Fibroblast of lung (primary cell): Measurements from ENCODE around the gene SSX7. TPM values are rescaled to one million over a fixed set of nuclear protein-coding genes. Genes with fewer than 3 reads are reported as not detected.
"Not testable (repeated sequence)": the region's sequence is repeated elsewhere in the genome, so short reads cannot be mapped to it uniquely, and the experiment has no call there.

Experiments used
- DNase-seq, 2 donors: peaks; one replicate each; pipeline versions ENCODE4 v3.0.0 to v3.0.0-alpha.2; 2010; ENCODE audit warnings: low read depth in 2 of 2
- H2AFZ ChIP-seq: 2 replicates; pipeline ENCODE4 v1.5.1; 2012; ENCODE audit warnings: low read length, control low read depth, inconsistent platforms
- H3K27ac ChIP-seq: 2 replicates; pipeline ENCODE4 v1.5.1; 2011; ENCODE audit warnings: low read length, control low read depth; ENCODE audit not compliant: insufficient read depth
- H3K27me3 ChIP-seq: 2 replicates; pipeline ENCODE4 v1.5.1; 2011; ENCODE audit warnings: mild to moderate bottlenecking, low read length; ENCODE audit not compliant: control insufficient read depth, insufficient read depth
- H3K36me3 ChIP-seq: 2 replicates; pipeline ENCODE4 v1.5.1; 2011; ENCODE audit warnings: low read length; ENCODE audit not compliant: control insufficient read depth, insufficient read depth
- H3K4me1 ChIP-seq: 2 replicates; pipeline ENCODE4 v1.5.1; 2011; ENCODE audit warnings: low read length; ENCODE audit not compliant: control insufficient read depth, insufficient read depth; ENCODE audit errors: extremely low read depth
- H3K4me2 ChIP-seq: 2 replicates; pipeline ENCODE4 v1.5.1; 2011; ENCODE audit warnings: low read length, control low read depth; ENCODE audit not compliant: insufficient read depth; ENCODE audit errors: extremely low read depth
- H3K4me3 ChIP-seq, 4 experiments: fragments of 200-600 bp in 1 of 4; sonication (generic) in 1 of 4; replicated peaks in 1 of 4; 2 replicates each; pipeline ENCODE4 v1.5.1; 2011 to 2016; ENCODE audit warnings: low read length in 4 of 4, low read depth in 3 of 4, mild to moderate bottlenecking in 3 of 4, control low read depth in 2 of 4, inconsistent platforms in 1 of 4, mixed read lengths in 1 of 4; ENCODE audit not compliant: insufficient read depth in 1 of 4; ENCODE audit errors: control extremely low read depth in 1 of 4
- H3K79me2 ChIP-seq: 2 replicates; pipeline ENCODE4 v1.5.1; 2012; ENCODE audit warnings: mild to moderate bottlenecking, low read length, inconsistent platforms; ENCODE audit not compliant: control insufficient read depth, insufficient read depth
- H3K9ac ChIP-seq: 2 replicates; pipeline ENCODE4 v1.5.1; 2011; ENCODE audit warnings: mild to moderate bottlenecking, low read length, control low read depth; ENCODE audit not compliant: insufficient read depth
- H3K9me3 ChIP-seq: 2 replicates; pipeline ENCODE4 v1.5.1; 2012; ENCODE audit warnings: low read depth, low read length; ENCODE audit not compliant: control insufficient read depth, insufficient read depth
- H4K20me1 ChIP-seq: 2 replicates; pipeline ENCODE4 v1.5.1; 2011; ENCODE audit warnings: low read length; ENCODE audit not compliant: control insufficient read depth, insufficient read depth; ENCODE audit errors: extremely low read depth
- CTCF ChIP-seq, 2 donors: IDR thresholded peaks in 1 of 2; conservative IDR thresholded peaks in 1 of 2; 1 replicate in 1 of 2; 2 replicates in 1 of 2; pipeline ENCODE4 v1.5.1; 2011 to 2012; ENCODE audit warnings: low read length in 2 of 2, control low read depth in 1 of 2, inconsistent platforms in 1 of 2, low read depth in 1 of 2, mild to moderate bottlenecking in 1 of 2
- EZH2 ChIP-seq: IDR thresholded peaks from 2 replicates; pipeline ENCODE4 v1.5.1; 2012; ENCODE audit warnings: low read length, control low read depth, mild to moderate bottlenecking; ENCODE audit errors: missing control alignments
- polyA plus RNA-seq, 2 donors: library from polyadenylated mRNA; depleted of rRNA in 1 of 2; stranded (reverse) in 1 of 2; unstranded in 1 of 2; fragments of >200 nt; gene quantifications; 2 replicates each; pipeline ENCODE4 v1.2.1, GENCODE V29; 2011 to 2012; ENCODE audit warnings: missing spikeins in 1 of 2
- total RNA-seq: library from RNA; depleted of rRNA; stranded (reverse); fragments of >200 nt; gene quantifications from 2 replicates; pipeline ENCODE4 v1.2.1, GENCODE V29; 2014

The SSX7 gene
- total and polyA plus RNA-seq, 2 donors (not counting 1 experiment from before 2014, with no cell fraction given): not detected

GRCh38 chrX:52620661-52621060 lies 34.0 kb downstream of the SSX7 start:
- DNase-seq, H3K4me3 ChIP-seq, H2AFZ ChIP-seq, H3K79me2 ChIP-seq, H3K4me1 ChIP-seq, H3K27me3 ChIP-seq, H3K4me2 ChIP-seq, H4K20me1 ChIP-seq, H3K9ac ChIP-seq, H3K27ac ChIP-seq, H3K9me3 ChIP-seq, H3K36me3 ChIP-seq: not testable (repeated sequence)

- no peaks in the 10 kb centered on the region for H3K9me3 ChIP-seq
- no peak overlapping the region for H3K9ac ChIP-seq
- H3K4me1 ChIP-seq: no peaks in the 10 kb centered on the region
- H4K20me1 ChIP-seq: no peaks in the 10 kb centered on the region
- no peak overlapping the region for H3K4me2 ChIP-seq
- no peaks in the 10 kb centered on the region for H3K27me3 ChIP-seq
- no peaks in the 10 kb centered on the region for H3K79me2 ChIP-seq
- no peak for DNase-seq
- H3K4me3 ChIP-seq: no peak overlapping the region
- H2AFZ ChIP-seq: no peak overlapping the region
- H3K27ac ChIP-seq: no peak overlapping the region
- no peaks in the 10 kb centered on the region for H3K36me3 ChIP-seq
- TF ChIP-seq CTCF (conservative IDR thresholded peaks at IDR 0.05 in 1 of 2, IDR thresholded peaks at IDR 0.05 in 1 of 2; ENCODE audit: low read depth in 1 of 2, low read length in 2 of 2) (no peak), EZH2 (no peak)
These were observed 45.7 kb downstream of the SSX7 start for GRCh38 chrX:52608961-52609360.

- not testable (repeated sequence) for H3K79me2 ChIP-seq, H3K9me3 ChIP-seq, H3K36me3 ChIP-seq, H4K20me1 ChIP-seq, DNase-seq, H3K27ac ChIP-seq, H3K4me1 ChIP-seq, H3K27me3 ChIP-seq, H3K9ac ChIP-seq, H3K4me3 ChIP-seq, H2AFZ ChIP-seq, H3K4me2 ChIP-seq
These were observed 51.5 kb downstream of the SSX7 start for GRCh38 chrX:52603151-52603550.

GRCh38 chrX:52598886-52599285 lies 55.8 kb downstream of the SSX7 start:
- no peaks in the 10 kb centered on the region for H3K79me2 ChIP-seq
- TF ChIP-seq CTCF (conservative IDR thresholded peaks at IDR 0.05 in 1 of 2, IDR thresholded peaks at IDR 0.05 in 1 of 2; ENCODE audit: low read depth in 1 of 2, low read length in 2 of 2) (no peak), EZH2 (no peak)
- H2AFZ ChIP-seq: no peak overlapping the region
- no peaks in the 10 kb centered on the region for H3K36me3 ChIP-seq
- no peaks in the 10 kb centered on the region for H3K27me3 ChIP-seq
- H3K9ac ChIP-seq: no peak overlapping the region
- H4K20me1 ChIP-seq: no peaks in the 10 kb centered on the region
- H3K4me3 ChIP-seq: no peak overlapping the region
- no peaks in the 10 kb centered on the region for H3K4me1 ChIP-seq
- H3K4me2 ChIP-seq: no peak overlapping the region
- DNase-seq: no peak
- H3K27ac ChIP-seq: no peak overlapping the region
- no peaks in the 10 kb centered on the region for H3K9me3 ChIP-seq
